ENCODE data around the gene CARS1. TPM values are rescaled to one million over a fixed set of nuclear protein-coding genes. Genes with fewer than 3 reads are reported as not detected.

Gene CARS1
- total and polyA plus RNA-seq, 9 of the 15 experiments (the other 6 are each of a cell fraction or from before 2014, with no cell fraction given) = 14.4 to 106 (median 73.6) TPM

DNA sequence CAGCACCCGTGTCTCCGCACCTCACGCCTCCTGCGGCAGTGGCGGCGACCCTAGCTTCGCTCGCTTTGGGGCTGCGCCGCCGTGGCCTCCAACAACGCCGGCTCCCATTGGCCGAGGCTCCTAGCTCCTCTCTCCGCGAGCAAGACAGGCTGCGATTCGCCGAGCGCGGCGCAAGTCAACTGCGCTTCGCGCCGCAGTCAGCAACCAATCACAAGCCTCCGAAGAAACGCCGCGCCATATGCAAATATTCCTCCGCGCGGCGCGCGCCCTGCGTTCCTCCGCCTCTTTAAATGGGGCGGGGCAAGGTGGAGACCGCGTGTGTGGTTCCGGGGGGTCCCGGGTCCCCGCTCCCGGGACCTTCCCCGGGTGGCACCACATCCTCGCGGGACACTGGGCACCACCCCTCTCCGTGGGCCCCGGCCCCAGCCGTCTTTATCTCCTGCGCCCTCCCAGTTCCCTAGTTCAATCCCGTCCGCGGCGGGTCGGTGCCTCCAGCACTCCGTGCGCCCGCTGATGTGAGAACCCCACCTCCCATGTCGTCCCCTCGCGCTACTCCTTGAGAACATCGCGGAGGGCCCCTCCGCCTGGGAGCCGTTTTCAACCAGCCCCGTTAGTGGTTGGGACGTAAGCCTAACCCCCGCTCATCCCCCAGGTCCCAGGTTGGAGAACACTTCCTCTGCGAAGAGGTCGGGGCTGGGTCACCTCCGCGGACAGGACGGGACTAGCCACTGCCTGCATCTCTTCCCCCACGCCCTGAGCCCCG lies 64.8 kb downstream of the CARS1 start, which contains the start of gene NAP1L4 (continued):
- TF ChIP-seq, protein P1, sequence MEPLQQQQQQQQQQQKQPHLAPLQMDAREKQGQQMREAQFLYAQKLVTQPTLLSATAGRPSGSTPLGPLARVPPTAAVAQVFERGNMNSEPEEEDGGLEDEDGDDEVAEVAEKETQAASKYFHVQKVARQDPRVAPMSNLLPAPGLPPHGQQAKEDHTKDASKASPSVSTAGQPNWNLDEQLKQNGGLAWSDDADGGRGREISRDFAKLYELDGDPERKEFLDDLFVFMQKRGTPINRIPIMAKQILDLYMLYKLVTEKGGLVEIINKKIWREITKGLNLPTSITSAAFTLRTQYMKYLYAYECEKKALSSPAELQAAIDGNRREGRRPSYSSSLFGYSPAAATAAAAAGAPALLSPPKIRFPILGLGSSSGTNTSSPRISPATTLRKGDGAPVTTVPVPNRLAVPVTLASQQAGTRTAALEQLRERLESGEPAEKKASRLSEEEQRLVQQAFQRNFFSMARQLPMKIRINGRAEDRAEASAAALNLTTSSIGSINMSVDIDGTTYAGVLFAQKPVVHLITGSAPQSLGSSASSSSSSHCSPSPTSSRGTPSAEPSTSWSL (CRISPR knock-in tag; IDR thresholded peaks at IDR 0.05; ENCODE audit: borderline replicate concordance) = no peak
- TF ChIP-seq, protein P2, sequence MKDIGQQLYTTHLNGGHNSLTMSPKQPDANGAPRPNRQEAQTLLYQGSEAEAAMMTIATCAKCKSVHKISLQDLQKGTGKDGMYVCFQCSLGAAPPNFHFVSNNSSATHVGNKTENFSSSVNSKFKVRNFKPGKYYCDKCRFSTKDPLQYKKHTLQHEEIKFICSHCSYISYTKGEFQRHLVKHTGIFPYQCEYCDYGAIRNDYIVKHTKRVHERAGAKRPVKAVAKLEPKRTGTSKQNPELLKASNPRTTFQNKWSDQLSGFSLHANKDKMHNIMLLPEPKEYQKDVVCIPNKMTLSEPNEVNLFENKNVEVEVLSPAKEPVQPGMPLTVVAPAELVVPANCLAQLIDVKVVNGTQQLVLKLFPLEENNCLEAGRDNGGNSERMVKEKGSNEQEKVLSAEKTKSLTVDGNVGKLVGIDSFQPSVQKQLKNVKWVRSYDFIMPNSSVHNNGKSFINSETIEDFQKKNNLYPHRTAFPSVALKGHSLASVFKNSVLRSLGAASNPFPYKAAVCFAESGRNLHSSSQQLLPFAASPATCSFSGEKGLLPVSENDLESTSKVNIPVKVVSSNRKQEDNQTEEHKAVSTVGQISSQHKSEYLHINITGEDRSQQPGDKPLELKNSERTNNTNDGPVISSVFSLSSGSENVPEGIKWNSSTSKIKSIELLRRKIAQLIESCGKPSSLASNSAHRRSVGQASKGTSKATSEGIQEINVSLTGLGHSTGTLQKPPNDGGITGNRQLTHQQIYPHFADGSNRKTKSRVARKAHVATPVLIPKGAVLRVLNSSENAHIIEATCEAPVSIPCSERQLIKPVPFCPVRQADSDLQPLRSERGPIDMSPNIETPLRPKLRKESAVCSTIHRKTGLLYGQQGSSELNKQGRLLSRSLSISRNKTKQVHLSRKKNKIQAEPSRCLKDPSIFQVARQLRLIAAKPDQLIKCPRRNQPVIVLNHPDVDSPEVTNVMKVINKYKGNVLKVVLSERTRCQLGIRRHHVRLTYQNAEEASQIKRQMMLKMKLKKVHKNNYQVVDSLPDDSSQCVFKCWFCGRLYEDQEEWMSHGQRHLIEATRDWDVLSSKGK (CRISPR knock-in tag; IDR thresholded peaks at IDR 0.05) = no peak
- TF ChIP-seq ASH1L (IDR thresholded peaks at IDR 0.05; ENCODE audit: borderline replicate concordance, low read depth, partially characterized antibody) (peak; percentile 72), HDGF (IDR thresholded peaks at IDR 0.05) (no peak), NBN (IDR thresholded peaks at IDR 0.05; ENCODE audit: low read depth) (no peak), SP1 (CRISPR knock-in tag; IDR thresholded peaks at IDR 0.05) (no peak; the same call in 1 of the 2 replicates), BRF1 (IDR thresholded peaks at IDR 0.05; ENCODE audit: borderline replicate concordance, extremely low read depth, insufficient read length) (no peak), CBX5 (IDR thresholded peaks at IDR 0.05; ENCODE audit: borderline replicate concordance, low read depth) (no peak), TCF3 (CRISPR knock-in tag; IDR thresholded peaks at IDR 0.05) (0 out of 2 replicates have a peak, but pooled peaks have one; percentile 22), ZNF311 (CRISPR knock-in tag; IDR thresholded peaks at IDR 0.05) (no peak), CBFA2T3 (IDR thresholded peaks at IDR 0.05) (no peak), RBM15 (IDR thresholded peaks at IDR 0.05; ENCODE audit: insufficient read depth, low read length) (no peak), FOXP1 (CRISPR knock-in tag; IDR thresholded peaks at IDR 0.05) (0 out of 2 replicates have a peak, but pooled peaks have one; percentile 25), PHF20 (IDR thresholded peaks at IDR 0.05; ENCODE audit: partially characterized antibody) (peak; percentile 23), HNRNPLL (IDR thresholded peaks at IDR 0.05; ENCODE audit: low read depth, low read length, poor library complexity, severe bottlenecking) (peak; percentile 90), ZNF778 (CRISPR knock-in tag; IDR thresholded peaks at IDR 0.05) (no peak)
- TF ChIP-seq, protein P3, sequence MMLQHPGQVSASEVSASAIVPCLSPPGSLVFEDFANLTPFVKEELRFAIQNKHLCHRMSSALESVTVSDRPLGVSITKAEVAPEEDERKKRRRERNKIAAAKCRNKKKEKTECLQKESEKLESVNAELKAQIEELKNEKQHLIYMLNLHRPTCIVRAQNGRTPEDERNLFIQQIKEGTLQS (IDR thresholded peaks at IDR 0.05) = no peak
- TF ChIP-seq, protein P3 (CRISPR knock-in tag; conservative IDR thresholded peaks at IDR 0.05) = no peak
- TF ChIP-seq, protein P4, sequence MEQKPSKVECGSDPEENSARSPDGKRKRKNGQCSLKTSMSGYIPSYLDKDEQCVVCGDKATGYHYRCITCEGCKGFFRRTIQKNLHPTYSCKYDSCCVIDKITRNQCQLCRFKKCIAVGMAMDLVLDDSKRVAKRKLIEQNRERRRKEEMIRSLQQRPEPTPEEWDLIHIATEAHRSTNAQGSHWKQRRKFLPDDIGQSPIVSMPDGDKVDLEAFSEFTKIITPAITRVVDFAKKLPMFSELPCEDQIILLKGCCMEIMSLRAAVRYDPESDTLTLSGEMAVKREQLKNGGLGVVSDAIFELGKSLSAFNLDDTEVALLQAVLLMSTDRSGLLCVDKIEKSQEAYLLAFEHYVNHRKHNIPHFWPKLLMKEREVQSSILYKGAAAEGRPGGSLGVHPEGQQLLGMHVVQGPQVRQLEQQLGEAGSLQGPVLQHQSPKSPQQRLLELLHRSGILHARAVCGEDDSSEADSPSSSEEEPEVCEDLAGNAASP (IDR thresholded peaks at IDR 0.05) = no peak
